GM12873 (cell line): ENCODE data around the gene KRTAP4-11.
"Not testable (repeated sequence)": the region's sequence is repeated elsewhere in the genome, so short reads cannot be mapped to it uniquely, and the experiment has no call there.

Source experiments
- CTCF ChIP-seq: IDR thresholded peaks from 2 replicates; pipeline ENCODE4 v1.5.1; 2012; ENCODE audit warnings: low read depth, mild to moderate bottlenecking, moderate library complexity, low read length, control low read depth; ENCODE audit not compliant: insufficient read depth; ENCODE audit errors: missing control alignments

The KRTAP4-11 gene

DNA sequence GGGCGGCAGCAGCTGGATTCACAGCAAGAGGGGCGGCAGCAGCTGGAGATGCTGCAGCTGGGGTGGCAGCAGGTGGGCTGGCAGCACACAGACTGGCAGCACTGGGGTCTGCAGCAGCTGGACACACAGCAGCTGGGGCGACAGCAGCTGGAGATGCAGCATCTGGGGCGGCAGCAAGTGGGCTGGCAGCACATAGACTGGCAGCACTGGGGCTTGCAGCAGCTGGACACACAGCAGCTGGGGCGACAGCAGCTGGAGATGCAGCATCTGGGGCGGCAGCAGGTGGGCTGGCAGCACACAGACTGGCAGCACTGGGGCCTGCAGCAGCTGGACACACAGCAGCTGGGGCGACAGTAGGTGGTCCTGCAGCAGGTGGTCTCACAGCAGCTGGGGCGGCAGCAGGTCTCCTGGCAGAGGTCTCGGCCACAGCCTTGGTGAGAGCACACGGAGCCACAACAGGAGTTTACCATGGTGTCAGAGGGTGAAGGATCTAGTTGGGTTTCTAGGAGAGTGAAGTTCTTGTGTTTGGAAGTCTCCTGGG lies at the start of gene KRTAP4-11:
TSS of gene KRTAP4-11 (minus strand) at position 528 of the 541 bp plus-strand sequence. CDS start at position 470, 58 bp downstream.
- not testable (repeated sequence) for TF ChIP-seq CTCF

- no peak for TF ChIP-seq CTCF
These were observed 49.4 kb upstream of the KRTAP4-11 start for GRCh38 chr17:41167561-41167960.

- TF ChIP-seq CTCF = no peak
These were observed 45.7 kb upstream of the KRTAP4-11 start for GRCh38 chr17:41163828-41164227.

- TF ChIP-seq CTCF = no peak
These were observed 42.5 kb upstream of the KRTAP4-11 start, which contains the start of gene KRTAP4-4 for GRCh38 chr17:41160648-41161047. KRTAP4-4 (minus strand) TSS chr17:41160748; CDS start chr17:41160691, 57 bp downstream.

DNA sequence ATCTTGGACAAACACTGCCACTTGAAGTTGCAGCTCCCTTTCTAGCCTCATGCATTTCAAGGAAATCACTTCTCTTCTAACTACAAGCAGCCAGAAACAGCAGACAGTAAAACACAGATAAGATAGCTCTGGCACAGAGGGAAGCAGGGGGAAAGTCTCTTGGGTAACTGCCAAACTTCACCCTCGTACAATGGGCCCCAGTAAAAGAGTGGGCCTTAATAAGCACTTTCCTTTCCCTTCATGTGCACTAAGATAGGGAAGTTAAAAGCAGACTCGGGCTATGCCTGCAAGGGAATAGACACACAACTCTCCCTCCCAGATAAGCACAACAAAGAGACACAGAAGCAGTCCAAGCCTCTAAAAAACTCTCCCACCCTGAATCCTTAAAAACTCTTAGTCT lies 35.7 kb upstream of the KRTAP4-11 start:
- TF ChIP-seq CTCF = no peak

DNA sequence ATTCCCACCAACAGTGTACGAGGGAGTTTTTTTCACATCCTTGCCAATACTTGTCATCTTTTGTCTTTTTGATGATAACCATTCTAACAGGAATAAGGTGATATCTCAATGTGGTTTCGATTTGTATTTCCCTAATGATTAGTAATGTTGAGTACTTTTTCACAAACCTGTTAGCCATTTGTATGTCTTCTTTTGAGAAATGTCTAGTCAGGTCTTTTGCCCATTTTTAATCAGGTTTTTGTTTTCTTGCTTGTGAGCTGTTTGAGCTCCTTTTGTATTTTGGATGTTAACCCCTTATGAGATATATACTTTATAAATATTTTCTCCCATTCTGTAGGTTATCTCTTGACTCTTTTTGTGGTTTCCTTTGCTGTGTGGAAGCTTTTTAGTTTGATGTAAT lies 33.4 kb upstream of the KRTAP4-11 start:
- TF ChIP-seq CTCF = no peak

DNA sequence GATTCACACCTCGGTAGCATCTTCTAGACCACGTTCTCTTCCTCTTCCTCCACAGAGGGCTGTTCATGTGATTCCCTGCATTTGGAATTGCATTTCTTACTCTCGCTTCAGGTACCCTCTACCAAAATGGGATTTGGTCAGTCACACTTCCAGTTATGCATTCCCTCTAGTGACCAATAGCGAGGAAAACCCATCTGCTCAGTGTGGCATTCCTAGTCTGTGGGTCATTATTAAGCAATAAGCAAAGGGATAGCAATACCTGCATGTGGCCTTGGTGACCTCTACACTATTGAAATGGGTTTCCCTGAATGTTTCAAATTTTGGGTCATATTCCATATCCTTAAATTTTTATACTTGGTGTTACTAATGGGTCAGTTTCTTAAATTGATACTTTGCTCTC lies 31.9 kb upstream of the KRTAP4-11 start:
- no peak for TF ChIP-seq CTCF
